Ovary (tissue), 9 donors: ENCODE measurements around the gene DIP2C. TPM values are rescaled to one million over a fixed set of nuclear protein-coding genes. Genes with fewer than 3 reads are reported as not detected.

Source experiments
- DNase-seq, 5 donors: peaks; one replicate each; pipeline ENCODE4 v3.0.0-alpha.2; 2019 to 2020
- H3K27ac ChIP-seq, 2 donors: fragments of 200-600 bp; one replicate each; pipeline versions ENCODE4 v1.5.1 to v1.8.0; 2019 to 2022
- H3K27me3 ChIP-seq: fragments of 200-600 bp; one replicate; pipeline ENCODE4 v1.8.0; 2022
- H3K36me3 ChIP-seq: fragments of 200-600 bp; sonication (generic); one replicate; pipeline ENCODE4 v1.5.1; 2019
- H3K4me1 ChIP-seq: one replicate; pipeline ENCODE4 v1.8.1; 2013; ENCODE audit warnings: mild to moderate bottlenecking, moderate library complexity; ENCODE audit not compliant: insufficient read depth
- H3K4me3 ChIP-seq: fragments of 200-600 bp; sonication (generic); one replicate; pipeline ENCODE4 v1.5.1; 2017
- H3K9me3 ChIP-seq, 2 donors: fragments of 200-600 bp in 1 of 2; sonication (generic) in 1 of 2; one replicate each; pipeline versions ENCODE4 v1.5.1 to v1.8.1; 2013 to 2019; ENCODE audit warnings: mild to moderate bottlenecking in 1 of 2, moderate library complexity in 1 of 2
- CTCF ChIP-seq, 3 donors: fragments of 450-650 bp in 2 of 3; fragments of 200-600 bp in 1 of 3; IDR thresholded peaks; one replicate each; pipeline versions ENCODE4 v1.5.1 to v1.8.0; 2016 to 2022; ENCODE audit warnings: antibody characterized with exemption in 3 of 3, mild to moderate bottlenecking in 1 of 3
- EP300 ChIP-seq: sonication (generic); formaldehyde crosslinking; IDR thresholded peaks from one replicate; pipeline ENCODE4 v1.6.1; 2017; ENCODE audit warnings: antibody characterized with exemption
- POLR2A ChIP-seq: fragments of 450-650 bp; IDR thresholded peaks from one replicate; pipeline ENCODE4 v1.6.1; 2017; ENCODE audit warnings: antibody characterized with exemption, mild to moderate bottlenecking, moderate library complexity
- WGBS, 3 donors: extraction: QIAGEN DNeasy Blood & Tissue Kit in 1 of 3; methylation state at CpG; one replicate each; pipeline versions ENCODE4 v1.1.5 to v1.1.7; 2013 to 2017; 5-methylcytosine and 5-hydroxymethylcytosine counted together
- intact Hi-C, 4 donors: fragments of 100-400 bp; cut with DNase I; formaldehyde crosslinking; loops; one replicate each; pipeline versions ENCODE4 v1.11.0 to v1.15.1; 2022 to 2023
- polyA plus RNA-seq, 2 donors: library from polyadenylated mRNA; stranded (reverse); fragments of 200-250 nt in 1 of 2; fragments of 350-450 nt in 1 of 2; fragmentation: Illumina TruSeq in 1 of 2; extraction: RNeasy Lipid Tissue Mini Kit (QIAGEN cat#74804) in 1 of 2; gene quantifications; one replicate each; pipeline ENCODE4 v1.2.3, GENCODE V29; 2013 to 2014
- total RNA-seq, 7 donors: library from RNA; depleted of rRNA in 2 of 7; stranded (reverse); fragments of >200 nt in 2 of 7; fragmentation: NEBNext Ultra II Directional in 3 of 7; extraction: Animal tissue kit (Norgen Biotek cat#: 25700) in 3 of 7; gene quantifications; one replicate each; pipeline versions ENCODE4 v1.1.0 to v1.2.4, GENCODE V29; 2016 to 2023
- donor health status: DM: no; HTN: no; CAD: no; lungs with moderate emphysema.
- donor health status: DM: no; HTN: no; CAD: no.
- donor health status: Bipolar disorder and iron deficiency.
- donor health status: DM: yes; HTN: yes; CAD: no.
- donor health status: DM: no; HTN: no; CAD: no.
- donor health status: DM: yes; HTN: yes; CAD: no.

Gene DIP2C
- total and polyA plus RNA-seq, 9 donors, result 10.1 to 29.4 (median 22.2) TPM

DNA sequence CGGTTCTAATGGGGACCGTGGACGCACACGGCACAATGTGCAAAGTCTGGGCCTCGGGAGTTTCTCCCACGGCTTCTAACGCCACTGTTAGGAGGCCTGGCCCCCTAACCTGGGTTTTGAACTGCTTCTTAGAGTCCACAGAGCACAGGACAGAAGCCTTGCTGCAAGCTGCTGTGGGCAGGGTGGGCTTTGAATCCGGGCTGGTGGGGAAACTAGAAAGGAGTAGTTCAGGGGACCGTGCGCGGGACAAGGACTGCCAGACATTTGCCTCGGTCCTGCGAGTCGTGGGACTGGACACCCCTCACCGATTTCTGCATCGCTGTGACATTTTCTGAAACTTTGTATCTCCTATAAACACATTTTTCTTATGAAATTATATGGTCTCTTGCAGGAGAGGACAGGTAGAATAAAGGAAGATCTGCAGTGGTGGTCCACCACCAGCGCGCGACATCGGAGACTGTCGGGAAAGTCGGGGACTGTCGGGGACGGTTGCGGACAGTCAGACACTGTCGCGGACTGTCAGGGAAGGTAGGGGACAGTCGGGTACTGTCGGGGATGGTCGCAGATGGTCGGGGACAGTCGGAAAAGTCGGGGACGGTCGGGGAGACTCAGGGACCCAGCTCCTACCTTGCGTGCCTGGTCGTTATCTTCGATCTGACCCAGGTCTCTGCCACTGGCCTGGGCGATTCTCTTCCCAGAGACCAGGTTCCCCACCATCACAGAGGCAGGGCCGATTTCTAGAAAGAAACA is 332.1 kb downstream of the DIP2C start:
- intact Hi-C loops, result no loop called here
- Histone ChIP-seq H3K36me3 (no peaks in the 10 kb centered on the region), H3K9me3 (no peaks in the 10 kb centered on the region), H3K27ac (no peak overlapping the region), H3K27me3 (no peaks in the 10 kb centered on the region), H3K4me3 (no peak overlapping the region), H3K4me1 (no peaks in the 10 kb centered on the region)
- DNase-seq, result peak in 1 of 5 donors; percentile 29
- TF ChIP-seq POLR2A (no peak), EP300 (no peak), CTCF (IDR thresholded peaks at IDR 0.05) (no peak)
- 95 to 96% (median 95%) methylated on average over 40 of the region's 40 CpGs for WGBS, 3 donors

GRCh38 chr10:356452-356851 is 333.0 kb downstream of the DIP2C start:
- H3K9me3 ChIP-seq, result no peaks in the 10 kb centered on the region
- WGBS, 3 donors, result 92 to 94% (median 93%) methylated on average over 8 of the region's 8 CpGs
- no peaks in the 10 kb centered on the region for H3K27me3 ChIP-seq
- no peaks in the 10 kb centered on the region for H3K4me1 ChIP-seq
- no peak overlapping the region for H3K27ac ChIP-seq
- no peaks in the 10 kb centered on the region for H3K36me3 ChIP-seq
- intact Hi-C loops, result no loop called here
- no peak overlapping the region for H3K4me3 ChIP-seq
- DNase-seq, result peak in 1 of 5 donors; percentile 13
- no peak for TF ChIP-seq EP300
- TF ChIP-seq POLR2A, result no peak
- no peak for TF ChIP-seq CTCF (IDR thresholded peaks at IDR 0.05)

DNA sequence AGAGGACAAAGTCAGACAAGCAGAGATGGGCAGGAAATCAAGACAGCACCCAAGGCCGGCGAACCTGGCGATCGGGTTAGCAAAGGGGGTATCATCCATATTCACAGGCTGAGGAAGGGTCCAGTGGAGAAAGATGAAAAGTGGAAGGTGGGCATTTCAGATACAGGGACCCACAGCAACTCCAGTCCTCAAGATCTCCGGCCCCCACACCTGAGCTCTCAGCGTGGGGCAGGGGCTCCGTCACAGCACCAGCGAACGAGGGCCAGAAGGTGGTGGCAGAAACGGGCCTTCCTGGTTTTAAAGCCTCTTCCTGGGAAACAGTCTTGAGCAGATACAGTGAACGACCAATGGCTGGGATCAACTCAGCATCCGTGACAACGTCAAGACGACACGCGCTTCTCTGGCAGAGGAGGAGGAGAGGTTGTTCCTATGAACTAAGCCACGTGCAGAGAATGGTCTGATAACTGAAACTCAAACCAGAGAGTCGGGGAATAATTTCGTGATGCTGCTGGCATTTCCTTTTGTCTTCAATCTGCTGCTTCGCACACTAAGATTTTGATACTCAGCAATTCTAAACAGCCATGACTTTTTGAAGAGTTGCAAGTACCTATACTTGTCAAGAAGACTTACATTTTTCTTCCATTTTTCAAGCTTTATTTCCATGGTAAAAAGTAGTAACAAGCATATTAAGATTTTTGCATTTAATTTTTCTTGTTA is 334.4 kb downstream of the DIP2C start:
- no peak for DNase-seq
- no peaks in the 10 kb centered on the region for H3K36me3 ChIP-seq
- no peak overlapping the region for H3K4me3 ChIP-seq
- H3K27me3 ChIP-seq, result no peaks in the 10 kb centered on the region
- intact Hi-C loops, result no loop called here
- H3K27ac ChIP-seq, result no peak overlapping the region
- H3K9me3 ChIP-seq, result no peaks in the 10 kb centered on the region
- WGBS, 3 donors, result 87 to 94% (median 90%) methylated on average over 20 of the region's 20 CpGs
- TF ChIP-seq EP300 (no peak), POLR2A (no peak), CTCF (IDR thresholded peaks at IDR 0.05) (no peak)
- no peaks in the 10 kb centered on the region for H3K4me1 ChIP-seq

GRCh38 chr10:352476-353235 is 336.8 kb downstream of the DIP2C start:
- H3K9me3 ChIP-seq, result no peaks in the 10 kb centered on the region
- WGBS, 3 donors, result 87 to 91% (median 89%) methylated on average over 20 to 21 of the region's 21 CpGs
- no peaks in the 10 kb centered on the region for H3K4me1 ChIP-seq
- no peaks in the 10 kb centered on the region for H3K36me3 ChIP-seq
- no peak for DNase-seq
- no peaks in the 10 kb centered on the region for H3K27me3 ChIP-seq
- TF ChIP-seq CTCF (IDR thresholded peaks at IDR 0.05) (no peak), EP300 (no peak), POLR2A (no peak)
- H3K27ac ChIP-seq, result no peak overlapping the region
- H3K4me3 ChIP-seq, result no peak overlapping the region
- intact Hi-C loops, result no loop called here
